ENCODE data around the gene FMNL2. TPM values are rescaled to one million over a fixed set of nuclear protein-coding genes. Genes with fewer than 3 reads are reported as not detected.

Gene FMNL2
- total and polyA plus RNA-seq, 2 of the 4 experiments (the other 2 are of a cell fraction) = 10.9 to 11.4 TPM

DNA sequence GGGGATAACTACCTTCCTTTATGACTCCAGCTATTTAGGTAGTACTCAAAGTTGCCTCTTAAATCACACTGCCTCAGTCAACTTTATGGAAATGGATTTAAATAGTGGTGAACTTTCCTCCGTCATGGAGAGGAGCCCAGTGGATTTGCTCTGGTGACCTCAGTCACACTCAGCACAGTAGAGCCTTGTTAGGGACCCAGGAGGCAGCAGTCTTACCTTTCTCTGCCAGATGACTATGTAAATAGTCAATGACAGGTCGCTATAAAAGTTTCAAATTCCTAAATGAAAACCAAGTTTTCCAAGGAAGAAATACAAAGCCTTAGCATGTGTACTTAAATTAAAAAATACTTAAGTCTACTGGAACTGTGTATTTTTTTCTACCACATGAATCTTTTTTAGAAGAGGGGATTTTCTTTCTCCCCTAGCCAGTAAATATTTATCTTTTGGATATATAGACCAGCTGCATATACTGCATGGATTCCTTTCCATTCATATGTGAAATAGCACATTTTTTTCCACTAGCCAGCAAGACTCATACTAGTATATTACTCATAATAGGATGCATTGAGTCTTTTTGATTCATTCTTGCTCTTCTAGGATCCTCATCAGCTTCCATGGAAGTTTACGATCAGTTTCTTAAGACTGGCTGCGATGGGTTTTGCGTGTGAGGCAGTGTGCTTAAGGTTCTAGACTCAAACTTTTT lies 147.1 kb downstream of the FMNL2 start:
- Histone ChIP-seq H3K4me3 (ENCODE audit: insufficient read depth, low read depth, low read length) (no peak overlapping the region), H2AFZ (replicated peaks; ENCODE audit: low read length, poor library complexity) (no peak overlapping the region), H2BK120ac (ENCODE audit: low read depth, low read length) (no peak overlapping the region), H4K91ac (ENCODE audit: insufficient read depth, low read depth, low read length) (no peak overlapping the region), H2BK15ac (ENCODE audit: low read depth, low read length) (no peak overlapping the region), H3K27ac (ENCODE audit: insufficient read depth, low read length) (no peak overlapping the region), H3K18ac (ENCODE audit: low read depth, low read length) (no peak overlapping the region), H2BK20ac (ENCODE audit: low read depth, low read length) (no peak overlapping the region), H4K8ac (ENCODE audit: low read depth in 2 of 2, low read length in 2 of 2) (no peak overlapping the region), H4K20me1 (ENCODE audit: insufficient read depth, low read length) (no peaks in the 10 kb centered on the region; the same call in 1 of the 2 replicates), H3K4me1 (ENCODE audit: control insufficient read depth, insufficient read depth, low read length) (peaks cover 3% of the 10 kb centered on the region), H3K27me3 (ENCODE audit: control insufficient read depth, insufficient read depth, low read length) (no peaks in the 10 kb centered on the region), H3K4me2 (ENCODE audit: low read depth, low read length) (no peak overlapping the region), H2AK5ac (ENCODE audit: low read depth, low read length) (no peak overlapping the region), H2BK5ac (ENCODE audit: low read depth, low read length, poor library complexity, severe bottlenecking) (no peak overlapping the region), H4K5ac (ENCODE audit: low read depth, low read length) (no peak overlapping the region), H3K9ac (ENCODE audit: low read depth, low read length) (no peak overlapping the region), H3K23ac (ENCODE audit: low read depth, low read length) (no peak overlapping the region), H3K9me1 (ENCODE audit: insufficient read depth, low read length) (peaks cover 2% of the 10 kb centered on the region; the same call in 1 of the 2 replicates), H3K4ac (ENCODE audit: low read depth, low read length) (no peak overlapping the region), H3K36me3 (ENCODE audit: control insufficient read depth, insufficient read depth, low read length) (no peaks in the 10 kb centered on the region), H3K56ac (ENCODE audit: extremely low read depth, insufficient read depth, low read length) (no peak overlapping the region), H2AK9ac (replicated peaks; ENCODE audit: low read depth, low read length, poor library complexity) (no peak overlapping the region), H3K79me1 (ENCODE audit: low read depth in 1 of 2, low read length in 2 of 2) (peaks cover 14 to 15% of the 10 kb centered on the region in 2 experiments; a peak in 2 of 4 replicates), H3K14ac (replicated peaks; ENCODE audit: low read depth, low read length) (no peak overlapping the region), H3K9me3 (ENCODE audit: control insufficient read depth, insufficient read depth, low read length) (no peaks in the 10 kb centered on the region)
- ATAC-seq (ENCODE audit: low read depth) (peak; percentile 40; the same call in 1 of the 2 replicates), DNase-seq (peak; percentile 47)
- no peak for TF ChIP-seq RCOR1 (IDR thresholded peaks at IDR 0.05; ENCODE audit: insufficient replicate concordance, low read length)
- TF ChIP-seq CEBPB (IDR thresholded peaks at IDR 0.05; ENCODE audit: low read depth, low read length) = no peak
- TF ChIP-seq, protein P1, sequence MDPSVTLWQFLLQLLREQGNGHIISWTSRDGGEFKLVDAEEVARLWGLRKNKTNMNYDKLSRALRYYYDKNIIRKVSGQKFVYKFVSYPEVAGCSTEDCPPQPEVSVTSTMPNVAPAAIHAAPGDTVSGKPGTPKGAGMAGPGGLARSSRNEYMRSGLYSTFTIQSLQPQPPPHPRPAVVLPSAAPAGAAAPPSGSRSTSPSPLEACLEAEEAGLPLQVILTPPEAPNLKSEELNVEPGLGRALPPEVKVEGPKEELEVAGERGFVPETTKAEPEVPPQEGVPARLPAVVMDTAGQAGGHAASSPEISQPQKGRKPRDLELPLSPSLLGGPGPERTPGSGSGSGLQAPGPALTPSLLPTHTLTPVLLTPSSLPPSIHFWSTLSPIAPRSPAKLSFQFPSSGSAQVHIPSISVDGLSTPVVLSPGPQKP (IDR thresholded peaks at IDR 0.05; ENCODE audit: borderline replicate concordance, low read depth, low read length) = no peak
- TF ChIP-seq POLR2A (IDR thresholded peaks at IDR 0.05; ENCODE audit: low read depth, low read length) = no peak
- no peak for TF ChIP-seq RFX5 (IDR thresholded peaks at IDR 0.05; ENCODE audit: low read depth, low read length)
- TF ChIP-seq SMC3 (IDR thresholded peaks at IDR 0.05; ENCODE audit: low read depth, low read length) = no peak
- TF ChIP-seq RAD21 (IDR thresholded peaks at IDR 0.05; ENCODE audit: low read length) = no peak
- TF ChIP-seq USF2 (IDR thresholded peaks at IDR 0.05; ENCODE audit: low read depth, low read length) = no peak
- TF ChIP-seq CHD1 (IDR thresholded peaks at IDR 0.05; ENCODE audit: low read depth, low read length) = no peak
- TF ChIP-seq FOS (IDR thresholded peaks at IDR 0.05; ENCODE audit: low read depth, low read length) = no peak
- no peak for TF ChIP-seq NFE2L2 (IDR thresholded peaks at IDR 0.05; ENCODE audit: low read depth, low read length)
- TF ChIP-seq MAZ (IDR thresholded peaks at IDR 0.05; ENCODE audit: borderline replicate concordance, low read depth, low read length) = no peak
- TF ChIP-seq BHLHE40 (IDR thresholded peaks at IDR 0.05; ENCODE audit: low read depth, low read length) = no peak
- TF ChIP-seq MAFK (IDR thresholded peaks at IDR 0.05; ENCODE audit: low read depth, low read length) = no peak
- BruUV-seq (replicated peaks) = no TSS peak
- dilution Hi-C loops (cut with HindIII; ENCODE audit: low sequenced_read_pairs, unreplicated experiment) (no loop called here), in situ Hi-C loops (cut with MboI; ENCODE audit: low sequenced_read_pairs) (no loop called here), intact Hi-C loops (cut with micrococcal nuclease) (no loop called here)
- POLR2A ChIA-PET (ENCODE audit: unreplicated experiment) = no interaction called here
- CTCF ChIA-PET = no interaction called here
- WGBS, 2 experiments (ENCODE audit: extremely low coverage in 2 of 2, insufficient read length in 1 of 2) = no CpG with 5 or more reads among the region's 5 CpGs

All from IMR-90 (cell line).